ENCODE measurements around the gene TEX264.

Gene TEX264

GRCh38 chr3:51716805-51717204 lies 45.8 kb downstream of the TEX264 start:
- H3K4me3 ChIP-seq (ENCODE audit: low read depth, low read length): no peak overlapping the region

GRCh38 chr3:51717446-51717845 lies 46.4 kb downstream of the TEX264 start:
- Histone ChIP-seq H3K36me3 (ENCODE audit: control insufficient read depth, insufficient read depth, low read length) (no peaks in the 10 kb centered on the region), H3K27ac (ENCODE audit: low read depth, low read length) (no peak overlapping the region), H3K4me3 (ENCODE audit: low read depth, low read length) (no peak overlapping the region)

More at GRCh38 chr3:51716805-51717204, 45.8 kb downstream of the TEX264 start:
- H3K27me3 ChIP-seq (ENCODE audit: control insufficient read depth, insufficient read depth, low read length): no peaks in the 10 kb centered on the region
- H3K4me1 ChIP-seq (ENCODE audit: control insufficient read depth, insufficient read depth, low read length): peaks cover 13% of the 10 kb centered on the region
- no peaks in the 10 kb centered on the region for H3K9me3 ChIP-seq (ENCODE audit: control insufficient read depth, insufficient read depth, low read depth, low read length)
- H3K9ac ChIP-seq (ENCODE audit: low read length): no peak overlapping the region
- H3K27ac ChIP-seq (ENCODE audit: low read depth, low read length): no peak overlapping the region
- no peaks in the 10 kb centered on the region for H3K36me3 ChIP-seq (ENCODE audit: control insufficient read depth, insufficient read depth, low read length)

DNA sequence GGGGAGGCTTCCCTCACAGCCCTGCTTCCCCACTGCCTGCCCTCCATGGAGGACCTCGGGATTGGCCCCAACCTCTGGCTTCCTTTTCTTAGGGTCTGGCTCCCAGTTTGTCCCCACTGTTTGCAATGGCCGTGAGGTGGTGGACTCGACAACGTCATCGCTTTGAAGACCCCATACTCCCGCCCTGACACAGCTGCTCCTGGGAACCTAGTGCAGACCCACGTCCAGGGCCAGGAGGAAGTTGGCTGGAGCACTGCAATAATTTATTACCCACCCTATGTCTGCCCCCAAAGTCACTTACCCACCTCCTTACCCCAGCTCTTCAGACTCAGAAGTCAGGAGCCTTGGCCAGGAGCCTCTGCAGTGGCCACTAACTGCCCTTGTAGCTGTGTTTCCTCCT lies 46.9 kb downstream of the TEX264 start:
- H3K27me3 ChIP-seq (ENCODE audit: control insufficient read depth, insufficient read depth, low read length): no peaks in the 10 kb centered on the region
- H3K4me1 ChIP-seq (ENCODE audit: control insufficient read depth, insufficient read depth, low read length): peaks cover 13% of the 10 kb centered on the region
- H3K27ac ChIP-seq (ENCODE audit: low read depth, low read length): no peak overlapping the region
- no peak overlapping the region for H3K9ac ChIP-seq (ENCODE audit: low read length)
- no peaks in the 10 kb centered on the region for H3K9me3 ChIP-seq (ENCODE audit: control insufficient read depth, insufficient read depth, low read depth, low read length)
- no peaks in the 10 kb centered on the region for H3K36me3 ChIP-seq (ENCODE audit: control insufficient read depth, insufficient read depth, low read length)
- no peak overlapping the region for H3K4me3 ChIP-seq (ENCODE audit: low read depth, low read length)

More at GRCh38 chr3:51717446-51717845, 46.4 kb downstream of the TEX264 start:
- Histone ChIP-seq H3K9ac (ENCODE audit: low read length) (no peak overlapping the region), H3K9me3 (ENCODE audit: control insufficient read depth, insufficient read depth, low read depth, low read length) (no peaks in the 10 kb centered on the region), H3K27me3 (ENCODE audit: control insufficient read depth, insufficient read depth, low read length) (no peaks in the 10 kb centered on the region), H3K4me1 (ENCODE audit: control insufficient read depth, insufficient read depth, low read length) (peaks cover 13% of the 10 kb centered on the region)

GRCh38 chr3:51718547-51719409 lies 47.7 kb downstream of the TEX264 start:
- no peak overlapping the region for H3K27ac ChIP-seq (ENCODE audit: low read depth, low read length)
- no peaks in the 10 kb centered on the region for H3K9me3 ChIP-seq (ENCODE audit: control insufficient read depth, insufficient read depth, low read depth, low read length)
- peaks cover 13% of the 10 kb centered on the region for H3K4me1 ChIP-seq (ENCODE audit: control insufficient read depth, insufficient read depth, low read length)
- H3K27me3 ChIP-seq (ENCODE audit: control insufficient read depth, insufficient read depth, low read length): no peaks in the 10 kb centered on the region
- no peak overlapping the region for H3K4me3 ChIP-seq (ENCODE audit: low read depth, low read length)
- no peaks in the 10 kb centered on the region for H3K36me3 ChIP-seq (ENCODE audit: control insufficient read depth, insufficient read depth, low read length)
- H3K9ac ChIP-seq (ENCODE audit: low read length): no peak overlapping the region

- H3K4me3 ChIP-seq (ENCODE audit: low read depth, low read length): no peak overlapping the region
- H3K4me1 ChIP-seq (ENCODE audit: control insufficient read depth, insufficient read depth, low read length): peaks cover 13% of the 10 kb centered on the region
- H3K27ac ChIP-seq (ENCODE audit: low read depth, low read length): no peak overlapping the region
- H3K9ac ChIP-seq (ENCODE audit: low read length): no peak overlapping the region
- no peaks in the 10 kb centered on the region for H3K36me3 ChIP-seq (ENCODE audit: control insufficient read depth, insufficient read depth, low read length)
- no peaks in the 10 kb centered on the region for H3K27me3 ChIP-seq (ENCODE audit: control insufficient read depth, insufficient read depth, low read length)
- no peaks in the 10 kb centered on the region for H3K9me3 ChIP-seq (ENCODE audit: control insufficient read depth, insufficient read depth, low read depth, low read length)
Measured at GRCh38 chr3:51719410-51720025, 48.5 kb downstream of the TEX264 start.

DNA sequence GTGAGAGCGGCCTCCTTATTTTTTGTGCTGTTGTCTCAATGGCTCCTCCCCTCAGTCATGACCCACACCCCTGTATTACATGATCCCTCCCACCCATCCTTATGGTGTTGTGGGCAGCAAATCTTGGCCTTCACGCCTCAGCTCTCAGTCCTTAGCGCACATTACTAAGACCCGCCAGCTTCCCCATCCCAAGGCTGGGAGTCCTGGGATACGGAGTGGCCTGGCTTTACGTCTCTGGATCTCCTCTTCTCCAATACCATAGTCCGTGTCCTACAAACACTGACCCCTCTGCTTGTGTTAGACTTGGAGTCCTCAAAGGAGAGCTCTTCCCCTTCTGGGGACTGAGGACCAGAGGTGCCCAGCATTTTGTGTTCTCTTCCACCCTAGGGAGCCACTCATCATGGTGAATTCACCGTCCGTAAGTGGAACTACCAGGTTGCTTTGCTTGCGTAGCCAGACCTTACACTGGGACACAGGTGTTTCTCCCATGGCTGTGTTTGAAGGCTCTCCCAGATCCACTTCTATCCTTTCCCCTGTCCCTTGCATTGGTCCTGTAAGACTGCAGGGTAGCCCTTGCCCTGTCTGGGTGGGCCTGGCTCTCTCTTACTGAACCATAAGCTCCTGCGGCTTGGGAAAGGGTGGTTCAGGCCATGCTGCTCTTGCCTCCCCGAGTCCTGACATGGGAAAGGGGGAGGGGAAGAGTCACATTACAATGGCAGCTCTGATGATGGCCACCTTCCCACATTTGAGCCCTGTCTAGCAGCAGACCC lies 49.4 kb downstream of the TEX264 start:
- H3K27me3 ChIP-seq (ENCODE audit: control insufficient read depth, insufficient read depth, low read length): no peaks in the 10 kb centered on the region
- no peak overlapping the region for H3K9ac ChIP-seq (ENCODE audit: low read length)
- H3K9me3 ChIP-seq (ENCODE audit: control insufficient read depth, insufficient read depth, low read depth, low read length): no peaks in the 10 kb centered on the region
- H3K36me3 ChIP-seq (ENCODE audit: control insufficient read depth, insufficient read depth, low read length): no peaks in the 10 kb centered on the region
- H3K4me3 ChIP-seq (ENCODE audit: low read depth, low read length): no peak overlapping the region
- no peak overlapping the region for H3K27ac ChIP-seq (ENCODE audit: low read depth, low read length)
- H3K4me1 ChIP-seq (ENCODE audit: control insufficient read depth, insufficient read depth, low read length): peaks cover 13% of the 10 kb centered on the region

DNA sequence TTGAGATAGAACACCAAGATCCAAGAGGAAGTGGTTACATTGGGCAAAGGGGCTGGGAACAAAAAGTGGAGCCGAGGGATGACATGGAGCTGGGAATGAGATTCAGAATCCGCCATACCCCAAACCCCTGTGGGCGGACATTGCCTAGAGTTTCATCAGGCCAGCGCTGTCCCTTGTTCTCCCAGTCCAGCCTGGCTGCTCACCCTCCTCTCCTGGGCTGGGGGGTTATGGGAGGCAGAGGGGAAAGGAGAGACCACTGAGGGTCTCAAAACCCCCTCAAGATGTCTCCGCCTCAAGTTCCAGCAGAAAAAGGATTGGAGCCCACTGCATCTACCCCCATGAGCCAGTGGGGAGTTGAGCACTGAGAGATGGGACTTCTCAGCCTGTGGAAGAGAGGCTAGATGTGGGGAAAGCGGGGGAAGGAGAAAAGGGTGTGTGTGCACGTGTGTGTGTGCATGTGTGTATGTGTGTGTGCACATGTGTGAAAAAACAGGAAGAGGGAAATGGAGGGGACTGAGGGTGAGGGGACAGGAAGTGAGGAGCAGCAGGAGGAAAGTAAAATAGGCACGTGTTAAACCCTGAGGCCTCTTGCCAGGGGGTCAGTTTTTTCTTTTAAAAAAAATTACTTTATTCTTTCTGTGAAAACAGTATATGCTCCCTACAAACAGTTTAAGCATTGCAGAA lies 50.2 kb downstream of the TEX264 start:
- peaks cover 13% of the 10 kb centered on the region for H3K4me1 ChIP-seq (ENCODE audit: control insufficient read depth, insufficient read depth, low read length)
- H3K4me3 ChIP-seq (ENCODE audit: low read depth, low read length): no peak overlapping the region
- no peaks in the 10 kb centered on the region for H3K9me3 ChIP-seq (ENCODE audit: control insufficient read depth, insufficient read depth, low read depth, low read length)
- no peaks in the 10 kb centered on the region for H3K36me3 ChIP-seq (ENCODE audit: control insufficient read depth, insufficient read depth, low read length)
- no peak overlapping the region for H3K9ac ChIP-seq (ENCODE audit: low read length)
- no peak overlapping the region for H3K27ac ChIP-seq (ENCODE audit: low read depth, low read length)
- H3K27me3 ChIP-seq (ENCODE audit: control insufficient read depth, insufficient read depth, low read length): no peaks in the 10 kb centered on the region

- no peak overlapping the region for H3K27ac ChIP-seq (ENCODE audit: low read depth, low read length)
- H3K4me1 ChIP-seq (ENCODE audit: control insufficient read depth, insufficient read depth, low read length): peaks cover 5% of the 10 kb centered on the region
- H3K9ac ChIP-seq (ENCODE audit: low read length): no peak overlapping the region
- H3K9me3 ChIP-seq (ENCODE audit: control insufficient read depth, insufficient read depth, low read depth, low read length): no peaks in the 10 kb centered on the region
- no peaks in the 10 kb centered on the region for H3K27me3 ChIP-seq (ENCODE audit: control insufficient read depth, insufficient read depth, low read length)
- no peaks in the 10 kb centered on the region for H3K36me3 ChIP-seq (ENCODE audit: control insufficient read depth, insufficient read depth, low read length)
- no peak overlapping the region for H3K4me3 ChIP-seq (ENCODE audit: low read depth, low read length)
Measured at GRCh38 chr3:51722362-51722761, 51.3 kb downstream of the TEX264 start.

- Histone ChIP-seq H3K4me3 (ENCODE audit: low read depth, low read length) (no peak overlapping the region), H3K36me3 (ENCODE audit: control insufficient read depth, insufficient read depth, low read length) (no peaks in the 10 kb centered on the region), H3K9me3 (ENCODE audit: control insufficient read depth, insufficient read depth, low read depth, low read length) (no peaks in the 10 kb centered on the region), H3K9ac (ENCODE audit: low read length) (no peak overlapping the region), H3K27ac (ENCODE audit: low read depth, low read length) (no peak overlapping the region), H3K4me1 (ENCODE audit: control insufficient read depth, insufficient read depth, low read length) (no peaks in the 10 kb centered on the region), H3K27me3 (ENCODE audit: control insufficient read depth, insufficient read depth, low read length) (no peaks in the 10 kb centered on the region)
Measured at GRCh38 chr3:51727500-51727899, 56.4 kb downstream of the TEX264 start.

DNA sequence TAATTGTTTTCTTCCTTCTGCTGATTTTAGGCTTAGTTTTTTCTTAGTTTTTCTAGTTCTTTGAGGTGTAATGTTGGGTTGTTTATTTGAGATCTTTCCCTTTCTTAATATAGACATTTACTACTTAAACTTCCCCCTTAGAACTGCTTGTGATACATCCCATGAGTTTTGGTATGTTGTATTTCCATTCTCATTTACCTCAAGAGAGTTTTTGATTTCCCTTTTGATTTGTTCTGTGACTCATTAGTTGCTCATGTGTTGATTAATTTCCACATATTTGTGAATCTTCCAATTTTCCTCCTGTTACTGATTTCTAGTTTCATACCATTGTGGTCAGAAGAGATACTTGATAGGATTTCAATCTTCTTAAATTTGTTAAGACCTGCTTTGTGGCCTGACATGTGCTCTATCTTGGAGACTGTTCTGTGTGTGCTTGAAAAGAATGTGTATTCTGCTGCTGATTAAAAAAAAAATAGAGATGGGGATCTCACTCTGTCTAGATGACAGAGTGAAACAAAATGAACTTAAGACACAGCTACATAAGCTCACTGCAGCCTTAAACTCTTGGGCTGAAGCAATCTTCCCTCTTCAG lies 58.1 kb downstream of the TEX264 start:
- no peaks in the 10 kb centered on the region for H3K36me3 ChIP-seq (ENCODE audit: control insufficient read depth, insufficient read depth, low read length)
- H3K4me1 ChIP-seq (ENCODE audit: control insufficient read depth, insufficient read depth, low read length): 0 out of 2 replicates have a peak, but pooled peaks cover under 1% of the 10 kb centered on the region
- no peaks in the 10 kb centered on the region for H3K9me3 ChIP-seq (ENCODE audit: control insufficient read depth, insufficient read depth, low read depth, low read length)
- no peak overlapping the region for H3K27ac ChIP-seq (ENCODE audit: low read depth, low read length)
- no peak overlapping the region for H3K4me3 ChIP-seq (ENCODE audit: low read depth, low read length)
- no peaks in the 10 kb centered on the region for H3K27me3 ChIP-seq (ENCODE audit: control insufficient read depth, insufficient read depth, low read length)
- no peak overlapping the region for H3K9ac ChIP-seq (ENCODE audit: low read length)

All from HUES6 (cell line).